Gastrocnemius medialis (tissue), 4 donors: ENCODE data around the gene FMNL3. TPM values are rescaled to one million over a fixed set of nuclear protein-coding genes. Genes with fewer than 3 reads are reported as not detected.

ENCODE experiments used
- ATAC-seq, 2 donors: fragments of 150-250 bp; one replicate each; pipeline ENCODE4 v1.9.1; 2016
- DNase-seq, 2 donors: peaks; one replicate each; pipeline ENCODE4 v3.0.0-alpha.2; 2019
- H3K27ac ChIP-seq, 4 donors: fragments of 200-600 bp; sonication (generic); 1 replicate in 1 of 4; 2 replicates in 3 of 4; pipeline ENCODE4 v1.5.1; 2016 to 2018; ENCODE audit warnings: mild to moderate bottlenecking in 2 of 4, moderate library complexity in 1 of 4
- H3K27me3 ChIP-seq, 3 donors: fragments of 200-600 bp; sonication (generic) in 2 of 3; 1 replicate in 1 of 3; 2 replicates in 2 of 3; pipeline versions ENCODE4 v1.5.1 to v1.6.0; 2016 to 2019; ENCODE audit warnings: mild to moderate bottlenecking in 1 of 3, moderate library complexity in 1 of 3
- H3K36me3 ChIP-seq, 2 donors: fragments of 200-600 bp; sonication (generic) in 1 of 2; one replicate each; pipeline ENCODE4 v1.5.1; 2017 to 2018
- H3K4me1 ChIP-seq, 2 donors: fragments of 200-600 bp; sonication (generic) in 1 of 2; one replicate each; pipeline ENCODE4 v1.5.1; 2016 to 2017; ENCODE audit warnings: mild to moderate bottlenecking in 2 of 2
- H3K4me3 ChIP-seq, 4 donors: fragments of 200-600 bp; sonication (generic) in 3 of 4; 1 replicate in 1 of 4; 2 replicates in 3 of 4; pipeline ENCODE4 v1.5.1; 2016 to 2019; ENCODE audit warnings: mild to moderate bottlenecking in 2 of 4
- H3K9me3 ChIP-seq, 3 donors: fragments of 200-600 bp; sonication (generic) in 2 of 3; 1 replicate in 1 of 3; 2 replicates in 2 of 3; pipeline ENCODE4 v1.5.1; 2016 to 2019
- CTCF ChIP-seq, 5 experiments: fragments of 450-650 bp in 3 of 5; fragments of 200-600 bp in 2 of 5; sonication (generic) in 2 of 5; IDR thresholded peaks in 4 of 5; conservative IDR thresholded peaks in 1 of 5; 1 replicate in 4 of 5; 2 replicates in 1 of 5; pipeline ENCODE4 v1.5.1; 2016 to 2019; ENCODE audit warnings: antibody characterized with exemption in 5 of 5, mild to moderate bottlenecking in 3 of 5, moderate library complexity in 3 of 5
- POLR2A ChIP-seq, 2 donors: fragments of 450-650 bp; IDR thresholded peaks; one replicate each; pipeline ENCODE4 v1.6.1; 2017; ENCODE audit warnings: antibody characterized with exemption in 2 of 2, mild to moderate bottlenecking in 2 of 2, moderate library complexity in 2 of 2
- in situ Hi-C, 4 donors: fragments of 200-750 bp; cut with MboI; loops; one replicate each; pipeline versions ENCODE4 v1.15.0 to v1.8.0; 2017; ENCODE audit warnings: low sequenced_read_pairs in 4 of 4
- intact Hi-C: fragments of 100-400 bp; cut with DNase I; formaldehyde crosslinking; loops from one replicate; pipeline ENCODE4 v1.15.1; 2023; ENCODE audit warnings: low total_unique reads
- total RNA-seq, 4 donors: library from RNA; depleted of rRNA; stranded (reverse); fragments of >200 nt; gene quantifications; one replicate each; pipeline versions ENCODE4 v1.1.0 to v1.2.3, GENCODE V29; 2016

The FMNL3 gene
- total RNA-seq, 4 donors from 2014 or later = 2.0 to 5.5 (median 4.9) TPM

- Histone ChIP-seq H3K4me1 (peaks cover 54 to 58% of the 10 kb centered on the region in 2 donors), H3K27me3 (no peaks in the 10 kb centered on the region), H3K9me3 (no peaks in the 10 kb centered on the region), H3K4me3 (no peak overlapping the region), H3K27ac (peak overlapping the region; percentile 72 to 85 (median 78)), H3K36me3 (no peaks in the 10 kb centered on the region)
- intact Hi-C loops (no loop called here), in situ Hi-C loops (no loop called here)
- ATAC-seq (no peak), DNase-seq (no peak)
- no peak for TF ChIP-seq POLR2A (IDR thresholded peaks at IDR 0.05)
- TF ChIP-seq CTCF (IDR thresholded peaks at IDR 0.05 in 4 of 5, conservative IDR thresholded peaks at IDR 0.05 in 1 of 5) = no peak
These were observed 41.8 kb downstream of the FMNL3 start for GRCh38 chr12:49665384-49665783.

- no peaks in the 10 kb centered on the region for H3K36me3 ChIP-seq
- no peak overlapping the region for H3K4me3 ChIP-seq
- no peaks in the 10 kb centered on the region for H3K27me3 ChIP-seq
- H3K9me3 ChIP-seq = no peaks in the 10 kb centered on the region
- no peak for TF ChIP-seq POLR2A (IDR thresholded peaks at IDR 0.05)
- TF ChIP-seq CTCF (IDR thresholded peaks at IDR 0.05 in 4 of 5, conservative IDR thresholded peaks at IDR 0.05 in 1 of 5) = no peak
- in situ Hi-C loops (no loop called here), intact Hi-C loops (loop anchor here (5.0 kb wide), 1 partner anchor 38 kb away; no protein-coding TSS in a partner anchor)
- DNase-seq = no peak
- H3K27ac ChIP-seq = peak overlapping the region; percentile 72 to 85 (median 78)
- ATAC-seq = peak in 1 of 2 donors; percentile 31
- H3K4me1 ChIP-seq = peaks cover 50 to 55% of the 10 kb centered on the region in 2 donors
These were observed 42.5 kb downstream of the FMNL3 start for GRCh38 chr12:49664591-49665239.

- intact Hi-C loops (loop anchor here (5.0 kb wide), 1 partner anchor 38 kb away; no protein-coding TSS in a partner anchor), in situ Hi-C loops (no loop called here)
- H3K4me1 ChIP-seq = peaks cover 50 to 55% of the 10 kb centered on the region in 2 donors
- no peak overlapping the region for H3K4me3 ChIP-seq
- TF ChIP-seq POLR2A (IDR thresholded peaks at IDR 0.05) (no peak), CTCF (IDR thresholded peaks at IDR 0.05 in 4 of 5, conservative IDR thresholded peaks at IDR 0.05 in 1 of 5) (no peak)
- no peak for DNase-seq
- peak overlapping the region; percentile 72 to 85 (median 78) for H3K27ac ChIP-seq
- H3K36me3 ChIP-seq = no peaks in the 10 kb centered on the region
- no peak for ATAC-seq
- no peaks in the 10 kb centered on the region for H3K9me3 ChIP-seq
- H3K27me3 ChIP-seq = no peaks in the 10 kb centered on the region
These were observed 43.0 kb downstream of the FMNL3 start for GRCh38 chr12:49664167-49664566.

GRCh38 chr12:49662998-49663843 lies 44.0 kb downstream of the FMNL3 start:
- H3K4me3 ChIP-seq = no peak overlapping the region
- H3K9me3 ChIP-seq = no peaks in the 10 kb centered on the region
- ATAC-seq (peak; percentile 68 to 93), DNase-seq (peak; percentile 45 to 81)
- TF ChIP-seq POLR2A (IDR thresholded peaks at IDR 0.05) = no peak
- no peak for TF ChIP-seq CTCF (IDR thresholded peaks at IDR 0.05 in 4 of 5, conservative IDR thresholded peaks at IDR 0.05 in 1 of 5)
- H3K27me3 ChIP-seq = no peaks in the 10 kb centered on the region
- intact Hi-C loops = loop anchor here (5.0 kb wide), 1 partner anchor 39 kb away; no protein-coding TSS in a partner anchor
- H3K27ac ChIP-seq = peak overlapping the region; percentile 72 to 85 (median 78)
- H3K36me3 ChIP-seq = no peaks in the 10 kb centered on the region
- in situ Hi-C loops = no loop called here
- H3K4me1 ChIP-seq = peaks cover 50 to 55% of the 10 kb centered on the region in 2 donors
